C1 segment of cervical spinal cord (tissue), 14 donors: Measurements from ENCODE around the gene LYRM4.

Source experiments
- DNase-seq, 14 donors: peaks; one replicate each; lab custom pipeline; 2025; lab: John Stamatoyannopoulos, UW

Gene LYRM4

DNA sequence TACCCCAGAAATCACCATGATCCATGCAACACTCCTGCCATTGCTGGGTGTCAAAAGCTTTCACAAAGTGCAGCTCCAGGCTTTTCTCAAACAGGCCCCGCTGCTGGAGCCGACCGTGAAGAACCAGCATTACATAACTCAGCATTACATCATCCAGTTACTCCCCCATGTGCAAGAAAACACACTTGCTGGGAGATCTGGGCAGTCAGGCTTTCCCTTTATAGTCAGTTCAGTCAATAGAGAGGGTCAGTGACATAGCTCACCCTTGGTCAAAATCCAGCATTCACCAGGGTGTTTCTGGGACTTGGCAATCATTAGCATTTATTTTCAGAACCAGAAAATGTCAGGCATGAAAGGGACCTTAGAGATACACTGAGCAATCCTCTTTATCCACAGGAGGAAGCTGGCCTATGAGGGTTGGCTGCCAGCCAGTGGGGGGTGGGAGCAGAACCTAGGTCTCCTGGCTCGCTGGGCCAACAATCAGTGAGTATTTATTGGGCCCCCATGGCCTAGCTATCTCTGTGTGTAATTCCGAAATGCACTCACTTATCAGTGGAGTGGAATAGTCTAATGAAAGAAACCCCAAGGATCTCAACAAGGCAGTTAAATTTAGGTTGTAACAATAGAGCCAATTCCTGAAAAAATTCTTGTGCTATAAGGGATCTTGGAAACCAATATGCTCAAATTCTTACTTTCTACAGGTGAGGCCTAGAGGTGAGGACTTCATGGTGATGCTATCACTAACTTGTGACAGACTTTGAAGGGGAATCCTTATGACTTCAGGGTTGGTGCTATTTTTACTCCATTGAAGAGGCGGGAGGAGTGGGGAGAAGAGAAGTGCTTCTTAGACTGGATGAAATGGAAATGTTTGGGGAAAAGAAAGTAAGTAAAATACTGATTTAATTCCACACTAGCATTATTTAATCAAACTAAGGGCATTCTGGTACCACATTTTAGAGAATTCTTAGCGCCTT is 54.6 kb downstream of the LYRM4 start:
- peak in 13 of 14 donors; percentile 32 to 90 (median 68) for DNase-seq

GRCh38 chr6:5205035-5205507 is 55.7 kb downstream of the LYRM4 start:
- peak in 6 of 14 donors; percentile 17 to 43 (median 26) for DNase-seq

GRCh38 chr6:5204376-5204775 is 56.4 kb downstream of the LYRM4 start:
- DNase-seq, result no peak

GRCh38 chr6:5203546-5203945 is 57.2 kb downstream of the LYRM4 start:
- no peak for DNase-seq

GRCh38 chr6:5202941-5203340 is 57.8 kb downstream of the LYRM4 start:
- no peak for DNase-seq

DNA sequence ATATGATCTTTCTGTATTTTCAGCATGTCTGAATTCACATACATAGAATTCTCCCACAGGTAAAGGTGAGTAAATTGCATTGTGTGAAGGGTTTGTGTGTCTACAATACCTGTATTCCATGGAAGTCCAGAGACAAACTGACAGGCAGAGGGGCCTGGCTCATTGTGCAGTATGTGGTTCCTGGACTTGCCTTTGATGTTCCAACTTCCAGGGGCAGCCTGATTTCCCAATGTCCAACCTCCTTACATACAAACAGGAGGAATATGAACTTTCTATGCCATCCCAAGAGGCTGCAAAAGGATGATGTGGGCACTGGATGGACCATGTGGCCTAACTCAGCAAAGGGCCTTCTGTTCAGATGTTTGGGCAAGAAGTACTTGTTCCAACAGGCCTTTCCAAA is 58.5 kb downstream of the LYRM4 start:
- DNase-seq, result peak in 1 of 14 donors; percentile 40

GRCh38 chr6:5201271-5201670 is 59.5 kb downstream of the LYRM4 start:
- DNase-seq, result peak in 1 of 14 donors; percentile 80

- no peak for DNase-seq
Measured at GRCh38 chr6:5199702-5200101, 61.0 kb downstream of the LYRM4 start.

DNA sequence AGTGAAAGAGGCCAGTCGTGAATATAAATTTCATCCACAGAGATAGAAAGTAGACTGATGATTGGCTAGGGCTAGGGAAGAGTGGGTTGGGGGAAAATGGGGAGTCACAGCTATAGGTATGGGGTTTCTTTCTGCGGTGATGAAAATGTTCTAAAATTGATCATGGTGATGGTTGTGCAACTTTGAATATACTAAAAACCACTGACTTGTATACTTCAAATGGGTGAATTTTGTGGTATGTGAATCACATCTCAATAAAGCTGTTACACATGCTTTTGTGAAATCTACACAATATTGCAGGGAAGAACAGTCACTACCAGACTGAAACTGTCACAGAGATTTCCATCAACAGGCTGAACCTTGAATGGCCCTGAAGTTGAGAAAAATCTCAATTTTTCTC is 61.5 kb downstream of the LYRM4 start:
- no peak for DNase-seq

DNA sequence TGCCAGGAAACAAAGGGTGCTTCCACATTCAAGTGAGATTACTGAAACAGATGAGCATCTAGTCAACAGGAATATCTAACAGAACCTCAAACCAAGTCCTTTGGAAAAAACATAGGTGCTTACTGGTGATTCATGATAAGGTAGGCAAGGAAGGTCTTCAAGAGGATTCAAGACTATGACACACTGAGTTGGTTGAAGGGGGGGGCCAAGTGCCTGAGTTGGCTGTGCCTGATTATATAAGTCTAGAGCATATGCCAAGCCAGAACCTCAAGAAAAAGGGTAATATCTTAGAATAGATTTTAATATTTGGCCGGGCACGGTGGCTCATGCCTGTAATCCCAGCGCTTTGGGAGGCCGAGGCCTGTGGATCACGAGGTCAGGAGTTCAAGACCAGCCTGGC is 63.7 kb downstream of the LYRM4 start:
- DNase-seq, result no peak

- no peak for DNase-seq
Measured at GRCh38 chr6:5192135-5192794, 68.5 kb downstream of the LYRM4 start.

- no peak for DNase-seq
Measured at GRCh38 chr6:5191722-5192121, 69.0 kb downstream of the LYRM4 start.

DNA sequence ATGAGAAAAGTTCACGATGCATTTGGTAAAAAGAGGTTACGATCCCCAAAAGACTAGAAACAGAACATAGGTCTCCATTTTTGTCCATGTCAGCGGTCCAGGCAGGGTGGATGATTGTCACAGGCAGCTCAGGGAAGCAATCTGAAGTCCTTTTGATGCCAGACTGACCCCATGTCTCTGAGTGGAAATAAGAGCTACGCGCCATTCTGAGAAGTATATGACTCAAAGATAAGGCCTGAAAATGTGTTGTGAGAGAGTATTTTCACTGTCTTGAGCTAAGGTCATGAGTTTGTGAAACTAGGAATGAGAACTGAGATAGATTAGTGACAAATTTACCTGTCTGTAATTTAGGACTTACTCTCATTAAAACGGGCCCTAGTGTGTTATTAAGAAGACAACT is 69.5 kb downstream of the LYRM4 start:
- DNase-seq, result no peak

DNA sequence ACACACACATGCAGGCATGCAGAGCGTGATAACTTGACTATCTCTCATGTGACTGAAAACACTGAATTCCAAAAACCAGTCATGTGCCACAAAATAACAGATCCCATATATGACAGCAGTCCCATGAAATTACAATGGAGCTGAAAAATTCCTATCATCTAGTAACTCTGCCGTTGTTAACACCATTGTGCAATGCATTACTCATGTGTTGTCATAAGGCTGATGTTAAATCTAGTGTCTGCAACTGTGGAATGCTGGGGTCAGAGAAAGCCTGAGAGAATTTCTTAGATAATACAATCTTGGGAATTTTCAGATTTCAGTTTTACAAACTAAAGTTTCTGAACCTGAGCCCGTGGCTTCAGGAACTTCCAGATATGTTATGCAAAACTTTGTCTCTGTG is 70.2 kb downstream of the LYRM4 start:
- DNase-seq, result no peak

DNA sequence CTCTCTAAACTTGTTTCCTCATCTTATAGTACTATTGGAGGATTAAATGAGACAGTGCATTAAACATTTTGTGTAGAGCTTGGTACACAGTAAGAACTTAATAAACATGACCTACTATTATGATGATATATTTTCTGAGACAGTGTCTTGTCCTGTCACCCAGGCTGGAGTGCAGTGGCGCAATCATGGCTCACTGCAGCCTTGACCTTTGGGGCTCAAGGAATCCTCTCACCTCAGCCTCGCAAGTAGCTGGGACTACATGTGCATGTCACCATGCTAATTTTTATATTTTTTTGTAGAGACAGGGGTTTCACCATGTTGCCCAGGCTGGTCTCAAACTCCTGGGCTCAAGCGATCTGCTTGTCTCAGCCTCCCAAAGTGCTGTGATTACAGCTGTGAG is 72.1 kb downstream of the LYRM4 start:
- DNase-seq, result no peak

DNA sequence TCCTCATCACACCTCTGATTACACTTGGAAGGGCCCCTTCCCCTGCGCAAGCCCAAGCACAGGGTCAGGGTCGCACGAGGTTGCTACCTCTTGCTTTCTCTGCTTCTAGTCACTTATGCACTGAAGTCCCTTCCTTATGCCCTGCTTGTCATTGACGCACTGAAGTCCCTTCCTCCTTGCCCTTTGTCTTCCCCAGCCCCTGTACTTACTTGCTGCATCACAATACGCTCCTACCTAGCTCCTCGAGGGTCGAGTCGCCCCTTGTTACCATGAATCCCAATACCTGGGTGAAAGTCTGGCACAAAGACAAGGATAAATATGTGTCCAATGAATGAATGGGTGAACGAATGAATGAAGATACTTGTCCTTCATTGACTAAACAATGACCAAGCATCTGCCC is 75.9 kb downstream of the LYRM4 start:
- DNase-seq, result no peak

- no peak for DNase-seq
Measured at GRCh38 chr6:5184218-5184617, 76.5 kb downstream of the LYRM4 start.

DNA sequence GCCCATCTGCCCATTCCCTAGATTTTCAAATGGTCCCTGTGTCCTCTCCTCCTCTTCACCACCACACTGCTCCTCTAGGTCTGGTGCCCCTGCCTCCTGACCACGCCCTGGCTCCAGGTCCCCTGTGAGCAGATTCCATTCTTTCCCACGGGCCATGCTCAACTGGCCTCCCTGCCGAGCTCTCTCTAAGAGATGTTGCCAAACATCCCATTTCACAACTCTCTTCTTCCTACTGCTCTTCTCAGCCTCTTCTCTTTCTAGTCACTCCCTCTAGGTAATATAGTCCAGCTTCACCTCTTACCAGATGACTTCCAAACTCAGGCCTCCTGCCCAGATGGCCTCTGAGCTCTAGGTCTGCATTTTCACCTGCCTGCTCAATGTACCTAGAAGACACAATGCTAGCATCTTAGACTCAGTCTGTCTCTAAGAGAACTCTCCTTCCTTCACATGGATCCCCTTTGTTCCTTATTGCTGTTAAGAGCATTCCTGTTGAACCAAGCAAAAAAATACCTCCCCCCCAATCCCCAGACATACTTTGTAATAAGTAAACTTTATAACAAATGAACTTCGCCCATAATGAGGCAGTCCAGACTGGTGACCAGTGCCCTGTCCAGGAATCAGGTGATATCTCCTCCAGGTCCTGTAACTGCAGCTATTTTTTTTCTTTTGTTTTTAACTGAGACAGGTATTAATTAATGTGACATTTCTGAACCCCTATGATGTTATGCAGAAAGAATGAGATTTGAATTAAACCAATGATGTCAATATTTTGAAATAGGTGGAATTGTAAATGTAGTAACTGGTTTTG is 79.0 kb downstream of the LYRM4 start:
- DNase-seq, result no peak

- no peak for DNase-seq
Measured at GRCh38 chr6:5180636-5181035, 80.1 kb downstream of the LYRM4 start.

GRCh38 chr6:5179917-5180316 is 80.8 kb downstream of the LYRM4 start:
- no peak for DNase-seq

GRCh38 chr6:5178806-5179205 is 81.9 kb downstream of the LYRM4 start:
- DNase-seq, result no peak

DNA sequence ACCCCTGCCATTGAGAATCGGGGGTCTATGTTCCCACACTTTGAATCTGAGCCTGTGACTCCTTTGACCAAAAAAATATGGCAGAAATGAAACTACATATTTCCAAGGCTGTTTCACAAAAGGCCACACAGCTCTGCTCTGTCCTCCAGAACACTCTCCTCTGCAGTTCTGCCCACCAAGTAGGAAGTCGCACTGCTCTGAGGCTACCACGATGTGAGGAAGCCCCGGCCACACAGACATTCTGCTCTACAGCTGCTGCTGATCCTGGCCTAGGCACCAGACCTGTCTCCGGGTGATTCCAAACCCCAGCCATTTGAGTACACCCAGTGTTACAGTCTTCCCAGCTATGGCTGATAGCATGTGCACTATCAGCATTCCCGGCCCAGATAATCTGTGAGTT is 85.1 kb downstream of the LYRM4 start:
- DNase-seq, result no peak
